Measurements from ENCODE around the gene OCA2. TPM values are rescaled to one million over a fixed set of nuclear protein-coding genes. Genes with fewer than 3 reads are reported as not detected.
A peak's percentile ranks its signal among the peaks of the same experiment; 100 is the strongest.

Gene OCA2
- total RNA-seq, 4 donors from 2014 or later = 0.17 to 1.2 (median 0.24) TPM

DNA sequence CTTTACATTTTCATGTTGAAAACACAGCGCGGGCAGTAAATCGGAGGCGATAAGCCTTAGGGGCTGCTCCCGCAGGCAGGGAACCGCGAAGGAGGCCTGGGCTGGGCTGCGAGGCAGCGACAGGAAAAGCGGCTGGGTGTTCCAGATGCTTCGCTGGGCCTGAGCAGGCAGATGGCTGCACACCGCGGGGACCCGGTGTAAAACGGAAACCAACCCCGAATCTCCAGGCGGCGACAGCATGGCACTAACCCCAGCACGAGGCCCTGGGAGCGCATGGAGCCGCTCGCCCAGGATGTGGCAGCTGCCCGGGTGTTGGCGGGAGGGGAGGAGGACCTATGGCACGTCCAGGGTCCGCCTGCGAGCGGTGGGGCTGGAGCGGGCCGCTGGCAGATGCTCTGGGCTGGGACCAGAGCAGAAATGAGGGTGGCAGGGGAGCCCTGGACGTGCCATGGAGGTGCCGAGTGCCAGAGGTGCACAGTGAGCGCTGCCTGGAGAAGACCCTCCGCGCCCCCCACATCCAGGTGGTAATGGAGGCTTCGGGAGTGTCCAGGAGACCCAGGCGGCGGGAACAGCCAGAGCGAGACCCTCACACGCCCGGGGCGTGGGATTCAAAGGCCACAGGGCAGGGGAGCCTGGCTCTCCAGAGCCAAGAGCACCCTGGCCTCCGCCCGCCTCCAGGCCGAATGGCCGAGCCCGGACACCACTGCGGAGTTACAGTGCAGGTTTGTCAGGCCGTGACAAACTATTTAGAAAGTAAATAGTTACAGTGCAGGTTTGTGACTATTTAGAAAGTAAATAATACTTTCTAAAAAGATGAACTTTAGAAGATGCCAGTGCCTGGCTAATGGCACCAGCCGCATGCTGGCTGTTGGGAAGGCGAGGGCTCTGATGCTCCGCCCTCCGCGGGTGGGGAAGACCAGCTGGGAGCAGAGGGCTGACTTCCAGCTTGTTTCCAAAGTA, 293.6 kb downstream of the OCA2 start:
- Histone ChIP-seq H3K9me3 (no peaks in the 10 kb centered on the region), H3K27me3 (no peaks in the 10 kb centered on the region), H3K36me3 (no peaks in the 10 kb centered on the region), H3K4me1 (no peaks in the 10 kb centered on the region), H3K27ac (replicated peaks in 1 of 4) (no peak overlapping the region), H3K4me3 (no peak overlapping the region)
- DNase-seq (ENCODE audit: extremely low spot score) = peak; percentile 37
- intact Hi-C loops (cut with DNase I) = no loop called here
- WGBS = 94% methylated on average over 52 of the region's 54 CpGs
- TF ChIP-seq EP300 (IDR thresholded peaks at IDR 0.05) (no peak), POLR2A (IDR thresholded peaks at IDR 0.05; ENCODE audit: low read depth) (no peak), POLR2AphosphoS5 (IDR thresholded peaks at IDR 0.05) (no peak)
- TF ChIP-seq, protein P1, sequence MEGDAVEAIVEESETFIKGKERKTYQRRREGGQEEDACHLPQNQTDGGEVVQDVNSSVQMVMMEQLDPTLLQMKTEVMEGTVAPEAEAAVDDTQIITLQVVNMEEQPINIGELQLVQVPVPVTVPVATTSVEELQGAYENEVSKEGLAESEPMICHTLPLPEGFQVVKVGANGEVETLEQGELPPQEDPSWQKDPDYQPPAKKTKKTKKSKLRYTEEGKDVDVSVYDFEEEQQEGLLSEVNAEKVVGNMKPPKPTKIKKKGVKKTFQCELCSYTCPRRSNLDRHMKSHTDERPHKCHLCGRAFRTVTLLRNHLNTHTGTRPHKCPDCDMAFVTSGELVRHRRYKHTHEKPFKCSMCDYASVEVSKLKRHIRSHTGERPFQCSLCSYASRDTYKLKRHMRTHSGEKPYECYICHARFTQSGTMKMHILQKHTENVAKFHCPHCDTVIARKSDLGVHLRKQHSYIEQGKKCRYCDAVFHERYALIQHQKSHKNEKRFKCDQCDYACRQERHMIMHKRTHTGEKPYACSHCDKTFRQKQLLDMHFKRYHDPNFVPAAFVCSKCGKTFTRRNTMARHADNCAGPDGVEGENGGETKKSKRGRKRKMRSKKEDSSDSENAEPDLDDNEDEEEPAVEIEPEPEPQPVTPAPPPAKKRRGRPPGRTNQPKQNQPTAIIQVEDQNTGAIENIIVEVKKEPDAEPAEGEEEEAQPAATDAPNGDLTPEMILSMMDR (IDR thresholded peaks at IDR 0.05) = no peak

DNA sequence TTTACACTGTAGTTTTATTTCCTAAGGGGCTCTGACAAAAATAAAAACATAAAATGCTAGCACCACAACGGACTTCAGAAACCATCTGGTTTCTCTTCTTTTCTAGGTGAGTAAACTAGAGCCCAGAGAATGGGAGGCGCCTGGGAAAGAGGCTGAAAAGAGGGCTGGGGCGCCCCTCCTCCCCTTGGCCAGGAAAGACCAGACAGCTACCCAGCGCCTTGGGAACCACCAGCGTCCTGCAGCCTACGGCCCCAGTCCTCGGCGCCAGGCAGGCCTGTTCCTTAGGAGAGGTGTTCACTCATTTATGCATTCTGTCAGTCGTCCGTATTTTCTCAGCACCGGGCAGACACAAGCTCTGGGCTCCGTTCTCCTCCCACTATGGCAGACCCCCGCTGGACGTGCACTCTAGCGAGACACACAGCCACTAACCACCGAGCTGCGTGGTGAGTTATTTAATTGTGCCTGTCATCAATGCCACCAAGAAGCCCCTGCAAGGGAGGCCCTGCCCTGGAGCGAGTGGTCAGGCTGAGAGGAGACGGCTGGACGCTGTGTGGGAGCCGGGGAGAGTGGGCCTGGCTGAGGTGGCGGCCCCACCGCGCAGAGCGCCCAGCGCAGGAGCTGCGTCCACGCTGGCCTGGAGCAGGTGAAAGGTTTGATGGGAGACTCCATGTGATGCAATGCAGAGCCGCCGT, 294.4 kb downstream of the OCA2 start:
- H3K4me1 ChIP-seq = no peaks in the 10 kb centered on the region
- no peak overlapping the region for H3K4me3 ChIP-seq
- peak; percentile 77 for DNase-seq (ENCODE audit: extremely low spot score)
- H3K36me3 ChIP-seq = no peaks in the 10 kb centered on the region
- H3K9me3 ChIP-seq = no peaks in the 10 kb centered on the region
- H3K27me3 ChIP-seq = no peaks in the 10 kb centered on the region
- 92% methylated on average over 30 of the region's 30 CpGs for WGBS
- no peak for TF ChIP-seq POLR2AphosphoS5 (IDR thresholded peaks at IDR 0.05)
- TF ChIP-seq EP300 (IDR thresholded peaks at IDR 0.05) = no peak
- no peak for TF ChIP-seq POLR2A (IDR thresholded peaks at IDR 0.05; ENCODE audit: low read depth)
- TF ChIP-seq, protein P1 (IDR thresholded peaks at IDR 0.05) = no peak
- H3K27ac ChIP-seq (replicated peaks in 1 of 4) = no peak overlapping the region
- intact Hi-C loops (cut with DNase I) = no loop called here

DNA sequence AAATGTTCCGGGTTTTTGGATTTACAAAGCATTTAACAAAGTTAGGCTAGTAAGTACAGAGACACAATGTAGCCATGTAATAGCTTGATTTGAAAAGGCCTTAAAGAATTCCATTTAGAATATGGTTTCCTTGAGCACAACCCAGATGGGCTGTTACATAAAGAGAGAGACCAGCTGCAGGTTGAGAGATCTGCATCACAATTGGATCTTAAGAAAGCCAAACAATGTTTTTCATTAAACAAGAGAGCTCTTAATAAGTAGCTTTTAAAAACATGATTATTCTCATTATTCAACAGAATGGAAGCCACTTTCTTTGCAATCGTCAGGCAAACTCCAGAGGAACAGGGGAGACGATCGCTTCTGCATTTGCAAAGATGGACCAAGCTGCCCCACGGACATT, 300.3 kb downstream of the OCA2 start:
- Histone ChIP-seq H3K4me1 (no peaks in the 10 kb centered on the region), H3K9me3 (no peaks in the 10 kb centered on the region), H3K27ac (replicated peaks in 1 of 4) (no peak overlapping the region), H3K27me3 (peaks cover 0 to 6% (median 0%) of the 10 kb centered on the region in 4 donors), H3K4me3 (no peak overlapping the region), H3K36me3 (no peaks in the 10 kb centered on the region)
- no peak for DNase-seq (ENCODE audit: extremely low spot score)
- WGBS = 80% methylated on average over 5 of the region's 5 CpGs
- TF ChIP-seq POLR2AphosphoS5 (IDR thresholded peaks at IDR 0.05) (no peak), POLR2A (IDR thresholded peaks at IDR 0.05; ENCODE audit: low read depth) (no peak), EP300 (IDR thresholded peaks at IDR 0.05) (no peak)
- TF ChIP-seq, protein P1 (IDR thresholded peaks at IDR 0.05) = no peak
- intact Hi-C loops (cut with DNase I) = no loop called here

DNA sequence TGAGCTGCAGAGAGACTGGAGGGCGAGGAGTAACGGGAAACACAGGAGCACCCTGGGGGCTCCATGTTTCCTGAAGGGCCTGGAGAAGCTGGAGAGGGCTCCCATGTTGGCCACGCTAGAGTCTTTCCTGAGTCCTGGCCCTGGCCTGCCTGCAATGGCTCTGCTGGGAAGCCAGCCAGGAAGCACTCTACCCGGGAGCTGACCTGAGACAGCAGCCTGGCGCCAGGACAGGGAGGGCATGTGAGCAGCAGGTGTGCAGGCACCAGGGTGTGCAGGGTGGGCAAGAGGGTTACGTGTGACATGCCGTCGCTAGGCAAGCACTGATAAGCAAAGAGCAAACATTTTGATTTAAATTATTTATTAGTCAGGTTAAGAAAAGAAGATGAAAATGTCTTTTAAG, 301.4 kb downstream of the OCA2 start:
- 71% methylated on average over 8 of the region's 8 CpGs for WGBS
- no peaks in the 10 kb centered on the region for H3K4me1 ChIP-seq
- no peak overlapping the region for H3K4me3 ChIP-seq
- peaks cover 0 to 6% (median 0%) of the 10 kb centered on the region in 4 donors for H3K27me3 ChIP-seq
- H3K9me3 ChIP-seq = no peaks in the 10 kb centered on the region
- TF ChIP-seq POLR2A (IDR thresholded peaks at IDR 0.05; ENCODE audit: low read depth) (no peak), EP300 (IDR thresholded peaks at IDR 0.05) (no peak), POLR2AphosphoS5 (IDR thresholded peaks at IDR 0.05) (no peak)
- TF ChIP-seq, protein P1 (IDR thresholded peaks at IDR 0.05) = no peak
- DNase-seq (ENCODE audit: extremely low spot score) = peak; percentile 79
- no peak overlapping the region for H3K27ac ChIP-seq (replicated peaks in 1 of 4)
- H3K36me3 ChIP-seq = no peaks in the 10 kb centered on the region
- intact Hi-C loops (cut with DNase I) = no loop called here
